Measurements from ENCODE around the gene PRKAR2A.

GRCh38 chr3:48837163-48837562 lies 10.5 kb downstream of the PRKAR2A start:
- TF ChIP-seq POLR2A (IDR thresholded peaks at IDR 0.05) = no peak
- TF ChIP-seq CTCF (IDR thresholded peaks at IDR 0.05) = no peak
